C4-2B (cell line): ENCODE measurements around the gene PPL.
"Not testable (repeated sequence)": the region's sequence is repeated elsewhere in the genome, so short reads cannot be mapped to it uniquely, and the experiment has no call there.

Source experiments
- ZFX ChIP-seq: fragments of 450-650 bp; IDR thresholded peaks from 2 replicates; pipeline ENCODE4 v1.6.1; 2017
- TF ChIP-seq, protein P1 (sequence below): fragments of 450-650 bp; conservative IDR thresholded peaks from 2 replicates; pipeline ENCODE4 v1.5.1; 2017; ENCODE audit warnings: mild to moderate bottlenecking

DNA sequence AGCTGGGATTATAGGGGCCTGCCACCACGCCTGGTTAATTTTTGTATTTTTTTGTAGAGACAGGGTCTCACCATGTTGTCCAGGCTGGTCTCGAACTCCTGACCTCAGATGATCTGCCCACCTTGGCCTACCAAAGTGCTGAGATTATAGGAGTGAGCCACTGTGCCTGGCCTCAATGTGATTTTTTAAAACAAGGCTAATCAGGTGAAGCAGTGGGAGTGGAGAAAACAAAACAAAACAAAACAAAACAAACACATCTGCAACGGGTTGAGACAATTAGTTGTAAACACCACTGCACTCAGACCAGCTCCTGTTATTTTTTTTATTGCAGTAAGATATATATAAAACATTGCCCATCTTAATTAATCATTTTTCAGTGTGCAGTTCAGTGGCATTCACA, 14.6 kb upstream of the PPL start:
- TF ChIP-seq, protein P1, sequence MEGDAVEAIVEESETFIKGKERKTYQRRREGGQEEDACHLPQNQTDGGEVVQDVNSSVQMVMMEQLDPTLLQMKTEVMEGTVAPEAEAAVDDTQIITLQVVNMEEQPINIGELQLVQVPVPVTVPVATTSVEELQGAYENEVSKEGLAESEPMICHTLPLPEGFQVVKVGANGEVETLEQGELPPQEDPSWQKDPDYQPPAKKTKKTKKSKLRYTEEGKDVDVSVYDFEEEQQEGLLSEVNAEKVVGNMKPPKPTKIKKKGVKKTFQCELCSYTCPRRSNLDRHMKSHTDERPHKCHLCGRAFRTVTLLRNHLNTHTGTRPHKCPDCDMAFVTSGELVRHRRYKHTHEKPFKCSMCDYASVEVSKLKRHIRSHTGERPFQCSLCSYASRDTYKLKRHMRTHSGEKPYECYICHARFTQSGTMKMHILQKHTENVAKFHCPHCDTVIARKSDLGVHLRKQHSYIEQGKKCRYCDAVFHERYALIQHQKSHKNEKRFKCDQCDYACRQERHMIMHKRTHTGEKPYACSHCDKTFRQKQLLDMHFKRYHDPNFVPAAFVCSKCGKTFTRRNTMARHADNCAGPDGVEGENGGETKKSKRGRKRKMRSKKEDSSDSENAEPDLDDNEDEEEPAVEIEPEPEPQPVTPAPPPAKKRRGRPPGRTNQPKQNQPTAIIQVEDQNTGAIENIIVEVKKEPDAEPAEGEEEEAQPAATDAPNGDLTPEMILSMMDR: not testable (repeated sequence)
- not testable (repeated sequence) for TF ChIP-seq ZFX
